SJCRH30 (cell line): ENCODE measurements around the gene ZNF76. TPM values are rescaled to one million over a fixed set of nuclear protein-coding genes. Genes with fewer than 3 reads are reported as not detected.
A peak's percentile ranks its signal among the peaks of the same experiment; 100 is the strongest.
"Not testable (repeated sequence)": the region's sequence is repeated elsewhere in the genome, so short reads cannot be mapped to it uniquely, and the experiment has no call there.

Experiments
- DNase-seq, 2 experiments: peaks; one replicate each; pipeline ENCODE4 v3.0.0-alpha.2; 2015 to 2020
- H3K27ac ChIP-seq: fragments of 250-450 bp; sonication (Bioruptor Pico); 2 replicates; pipeline ENCODE4 v1.5.1; 2020; ENCODE audit warnings: mild to moderate bottlenecking, moderate library complexity
- H3K27me3 ChIP-seq: fragments of 250-450 bp; sonication (Bioruptor Pico); 2 replicates; pipeline ENCODE4 v1.5.1; 2020; ENCODE audit warnings: mild to moderate bottlenecking, moderate library complexity
- H3K36me3 ChIP-seq: fragments of 250-450 bp; sonication (Bioruptor Pico); 2 replicates; pipeline ENCODE4 v1.5.1; 2020; ENCODE audit warnings: mild to moderate bottlenecking, moderate library complexity
- H3K4me1 ChIP-seq: fragments of 250-450 bp; sonication (Bioruptor Pico); 2 replicates; pipeline ENCODE4 v1.5.1; 2020; ENCODE audit warnings: mild to moderate bottlenecking, moderate library complexity
- H3K4me3 ChIP-seq: fragments of 250-450 bp; sonication (Bioruptor Pico); 2 replicates; pipeline ENCODE4 v1.5.1; 2020; ENCODE audit warnings: mild to moderate bottlenecking, moderate library complexity
- H3K9me3 ChIP-seq: fragments of 250-450 bp; sonication (Bioruptor Pico); replicated peaks from 2 replicates; pipeline ENCODE4 v1.5.1; 2020; ENCODE audit warnings: mild to moderate bottlenecking, moderate library complexity
- total RNA-seq: library from RNA; depleted of rRNA; stranded (reverse); fragments of >200 nt; shearing (Covaris generic); gene quantifications from 2 replicates; pipeline ENCODE4 v1.2.3, GENCODE V29; 2014; rRNA removed

Gene ZNF76
- total RNA-seq, 1 experiment from 2014 or later: 8.2 TPM

GRCh38 chr6:35332074-35332887 lies 72.7 kb downstream of the ZNF76 start:
- DNase-seq, H3K4me1 ChIP-seq: not testable (repeated sequence)

GRCh38 chr6:35341557-35341956 lies 82.0 kb downstream of the ZNF76 start:
- Histone ChIP-seq H3K36me3 (no peaks in the 10 kb centered on the region), H3K9me3 (no peaks in the 10 kb centered on the region), H3K27ac (no peak overlapping the region), H3K4me3 (no peak overlapping the region), H3K27me3 (no peaks in the 10 kb centered on the region), H3K4me1 (peaks cover 7% of the 10 kb centered on the region)
- DNase-seq: no peak

More at GRCh38 chr6:35332074-35332887, 72.7 kb downstream of the ZNF76 start:
- H3K4me3 ChIP-seq, H3K36me3 ChIP-seq, H3K9me3 ChIP-seq, H3K27ac ChIP-seq, H3K27me3 ChIP-seq: not testable (repeated sequence)

GRCh38 chr6:35342258-35343091 lies 82.9 kb downstream of the ZNF76 start, which contains the start of gene PPARD:
Gene PPARD (plus strand): TSS chr6:35342558. CDS start chr6:35411088, 68,530 bp downstream.
- Histone ChIP-seq H3K4me3 (peak within 1 kb of the TSS; percentile 81), H3K36me3 (0 out of 2 replicates have a peak, but pooled peaks cover 6% of the 10 kb centered on the region), H3K27me3 (no peaks in the 10 kb centered on the region), H3K4me1 (peaks cover 7% of the 10 kb centered on the region), H3K27ac (peak within 1 kb of the TSS; percentile 50), H3K9me3 (no peaks in the 10 kb centered on the region)
- DNase-seq: peak; percentile 97

- Histone ChIP-seq H3K4me3 (peak overlapping the region; percentile 81), H3K27me3 (no peaks in the 10 kb centered on the region), H3K9me3 (no peaks in the 10 kb centered on the region), H3K36me3 (0 out of 2 replicates have a peak, but pooled peaks cover 6% of the 10 kb centered on the region), H3K27ac (peak overlapping the region; percentile 50), H3K4me1 (peaks cover 7% of the 10 kb centered on the region)
- DNase-seq: peak; percentile 43 to 57
These were observed 83.7 kb downstream of the ZNF76 start for GRCh38 chr6:35343092-35343834.

GRCh38 chr6:35343835-35344550 lies 84.5 kb downstream of the ZNF76 start:
- Histone ChIP-seq H3K9me3 (no peaks in the 10 kb centered on the region), H3K27me3 (no peaks in the 10 kb centered on the region), H3K4me3 (peak overlapping the region; percentile 81), H3K27ac (peak overlapping the region; percentile 50), H3K4me1 (peaks cover 7% of the 10 kb centered on the region), H3K36me3 (peaks cover 9% of the 10 kb centered on the region; the same call in 1 of the 2 replicates)
- DNase-seq: peak; percentile 39 to 62

Other genes starting within 250 kb of the ZNF76 start
- not detected in 2 replicates for gene TCP11, start 118.4 kb upstream of the ZNF76 start, total RNA-seq
- 0.28 and 0.36 TPM in 2 replicates for gene SCUBE3, start 45.8 kb upstream of the ZNF76 start, total RNA-seq
- gene DEF6, start 38.1 kb downstream of the ZNF76 start, total RNA-seq: 0.20 and 1.9 TPM in 2 replicates
- 9.5 and 10.6 TPM in 2 replicates for gene PPARD, start 82.8 kb downstream of the ZNF76 start, total RNA-seq
- 10.5 and 10.9 TPM in 2 replicates for gene FANCE, start 192.6 kb downstream of the ZNF76 start, total RNA-seq
- gene RPL10A, start 208.7 kb downstream of the ZNF76 start, total RNA-seq: 2,010 and 2,016 TPM in 2 replicates
- gene TEAD3, start 237.3 kb downstream of the ZNF76 start, total RNA-seq: 8.4 and 8.8 TPM in 2 replicates